BE2C (cell line): ENCODE measurements around the gene PXT1.

ENCODE experiments used
- DNase-seq: peaks from one replicate; pipeline ENCODE4 v3.0.0-alpha.2; 2020
- H3K27me3 ChIP-seq: fragments of 250-450 bp; sonication (Bioruptor Pico); 2 replicates; pipeline ENCODE4 v1.5.1; 2020; ENCODE audit warnings: mild to moderate bottlenecking
- H3K36me3 ChIP-seq: fragments of 250-450 bp; sonication (Bioruptor Pico); 2 replicates; pipeline ENCODE4 v1.5.1; 2020; ENCODE audit warnings: mild to moderate bottlenecking
- H3K4me1 ChIP-seq: fragments of 250-450 bp; sonication (Bioruptor Pico); 2 replicates; pipeline ENCODE4 v1.5.1; 2020
- H3K4me3 ChIP-seq: 2 replicates; pipeline ENCODE4 v1.5.1; 2011; ENCODE audit warnings: low read depth, low read length
- H3K9me3 ChIP-seq: fragments of 250-450 bp; sonication (Bioruptor Pico); 2 replicates; pipeline ENCODE4 v1.5.1; 2020
- CTCF ChIP-seq: IDR thresholded peaks from 2 replicates; pipeline ENCODE4 v1.5.1; 2012; ENCODE audit warnings: mild to moderate bottlenecking, low read depth, low read length

The PXT1 gene

GRCh38 chr6:36377594-36377993 lies 65.1 kb downstream of the PXT1 start:
- Histone ChIP-seq H3K27me3 (no peaks in the 10 kb centered on the region), H3K4me1 (no peaks in the 10 kb centered on the region), H3K4me3 (no peak overlapping the region), H3K36me3 (no peaks in the 10 kb centered on the region), H3K9me3 (no peaks in the 10 kb centered on the region)
- no peak for TF ChIP-seq CTCF
- DNase-seq: no peak

GRCh38 chr6:36376742-36377141 lies 65.9 kb downstream of the PXT1 start:
- no peak for DNase-seq
- H3K36me3 ChIP-seq: no peaks in the 10 kb centered on the region
- TF ChIP-seq CTCF: no peak
- H3K27me3 ChIP-seq: no peaks in the 10 kb centered on the region
- no peak overlapping the region for H3K4me3 ChIP-seq
- no peaks in the 10 kb centered on the region for H3K9me3 ChIP-seq
- H3K4me1 ChIP-seq: no peaks in the 10 kb centered on the region

- Histone ChIP-seq H3K9me3 (no peaks in the 10 kb centered on the region), H3K27me3 (no peaks in the 10 kb centered on the region), H3K4me3 (no peak overlapping the region), H3K36me3 (no peaks in the 10 kb centered on the region), H3K4me1 (no peaks in the 10 kb centered on the region)
- DNase-seq: no peak
- no peak for TF ChIP-seq CTCF
These were observed 66.5 kb downstream of the PXT1 start for GRCh38 chr6:36376183-36376582.

DNA sequence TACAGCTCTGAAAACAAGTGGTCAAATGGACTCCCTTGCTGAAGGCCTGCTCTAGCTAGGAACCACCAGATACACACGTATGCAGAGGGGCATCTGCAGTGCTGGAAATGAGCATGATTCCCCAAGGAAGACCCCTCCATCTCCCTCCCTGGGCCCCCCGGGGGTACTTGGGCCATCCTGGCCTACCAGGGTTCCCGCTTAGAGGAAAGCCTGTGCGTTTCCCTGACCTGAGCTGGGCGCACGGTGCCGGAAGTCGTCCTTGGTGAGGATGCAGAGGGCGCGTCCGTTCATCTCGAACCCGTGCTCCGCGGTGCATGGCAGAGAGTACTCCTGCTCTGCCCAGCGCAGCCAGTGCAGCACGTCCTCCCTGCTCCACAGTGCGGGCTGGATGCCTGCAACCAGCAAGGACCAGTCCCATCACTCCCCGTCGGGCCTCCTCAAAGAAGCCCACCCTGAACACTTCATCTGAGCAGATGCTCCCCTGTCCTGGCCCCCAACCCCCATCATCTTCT lies 67.0 kb downstream of the PXT1 start:
- no peaks in the 10 kb centered on the region for H3K36me3 ChIP-seq
- TF ChIP-seq CTCF: no peak
- H3K9me3 ChIP-seq: no peaks in the 10 kb centered on the region
- H3K4me1 ChIP-seq: no peaks in the 10 kb centered on the region
- no peaks in the 10 kb centered on the region for H3K27me3 ChIP-seq
- no peak for DNase-seq
- H3K4me3 ChIP-seq: no peak overlapping the region

GRCh38 chr6:36374972-36375371 lies 67.7 kb downstream of the PXT1 start:
- Histone ChIP-seq H3K9me3 (no peaks in the 10 kb centered on the region), H3K4me1 (no peaks in the 10 kb centered on the region), H3K36me3 (no peaks in the 10 kb centered on the region), H3K27me3 (no peaks in the 10 kb centered on the region), H3K4me3 (no peak overlapping the region)
- no peak for DNase-seq
- no peak for TF ChIP-seq CTCF

DNA sequence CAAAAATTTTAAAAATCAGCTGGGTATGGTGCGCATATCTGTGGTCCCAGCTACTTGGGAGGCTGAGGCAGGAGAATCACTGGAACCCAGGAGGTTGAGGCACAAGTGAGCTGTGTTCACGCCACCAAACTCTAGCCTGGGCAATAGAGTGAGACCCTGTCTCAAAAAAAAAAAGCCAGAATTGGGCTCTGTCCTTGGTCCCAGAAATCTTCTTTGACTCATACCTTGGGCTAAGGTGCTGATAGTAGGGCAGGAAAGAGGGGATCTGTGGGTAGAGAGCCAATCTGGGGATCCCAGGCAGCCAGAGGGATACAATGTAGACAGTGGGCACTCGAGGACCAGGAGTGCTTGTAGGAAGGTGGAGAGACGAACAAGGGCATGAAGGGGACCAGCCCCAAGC lies 68.5 kb downstream of the PXT1 start:
- no peak for TF ChIP-seq CTCF
- Histone ChIP-seq H3K27me3 (no peaks in the 10 kb centered on the region), H3K36me3 (no peaks in the 10 kb centered on the region), H3K4me1 (no peaks in the 10 kb centered on the region), H3K4me3 (no peak overlapping the region), H3K9me3 (no peaks in the 10 kb centered on the region)
- DNase-seq: no peak
